ENCODE data around the gene GABRR2. TPM values are rescaled to one million over a fixed set of nuclear protein-coding genes. Genes with fewer than 3 reads are reported as not detected.

Gene GABRR2
- total and polyA plus RNA-seq, 2 of the 4 experiments (the other 2 are of a cell fraction), result 0.26 TPM; not detected in 1

DNA sequence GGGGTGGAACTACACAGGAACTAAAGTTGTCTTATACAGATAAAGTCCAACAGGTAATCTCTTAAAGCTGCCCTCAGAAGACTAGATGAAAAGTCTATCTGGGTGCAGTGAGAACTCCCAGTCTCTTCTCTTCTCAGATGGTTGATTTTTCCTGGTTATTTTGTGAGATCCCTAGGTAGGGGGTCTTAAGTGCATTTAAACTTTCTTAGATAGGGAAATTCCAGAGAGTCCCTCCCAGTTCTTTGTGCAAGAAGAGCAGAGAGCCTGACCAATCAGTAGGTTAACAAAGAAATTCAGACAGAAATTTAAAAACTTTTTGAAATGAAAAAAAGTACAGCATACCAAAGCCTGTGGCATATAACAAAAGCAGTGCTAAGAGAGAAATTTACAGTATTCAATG lies 2.0 kb upstream of the GABRR2 start:
- TF ChIP-seq CEBPB (IDR thresholded peaks at IDR 0.05; ENCODE audit: low read depth, low read length) (no peak), MAZ (IDR thresholded peaks at IDR 0.05; ENCODE audit: borderline replicate concordance, low read depth, low read length) (no peak), MAFK (IDR thresholded peaks at IDR 0.05; ENCODE audit: low read depth, low read length) (no peak), BHLHE40 (IDR thresholded peaks at IDR 0.05; ENCODE audit: low read depth, low read length) (no peak), NFE2L2 (IDR thresholded peaks at IDR 0.05; ENCODE audit: low read depth, low read length) (no peak), CHD1 (IDR thresholded peaks at IDR 0.05; ENCODE audit: low read depth, low read length) (no peak), USF2 (IDR thresholded peaks at IDR 0.05; ENCODE audit: low read depth, low read length) (no peak), MXI1 (IDR thresholded peaks at IDR 0.05; ENCODE audit: borderline replicate concordance, low read depth, low read length) (no peak), RFX5 (IDR thresholded peaks at IDR 0.05; ENCODE audit: low read depth, low read length) (no peak), POLR2A (IDR thresholded peaks at IDR 0.05; ENCODE audit: low read depth, low read length) (no peak)
- Histone ChIP-seq H2AK9ac (replicated peaks; ENCODE audit: low read depth, low read length, poor library complexity) (no peak overlapping the region), H3K14ac (replicated peaks; ENCODE audit: low read depth, low read length) (no peak overlapping the region), H3K9ac (ENCODE audit: low read depth, low read length) (no peak overlapping the region), H3K4me3 (ENCODE audit: insufficient read depth, low read depth, low read length) (no peak overlapping the region), H3K27ac (ENCODE audit: insufficient read depth, low read length) (no peak overlapping the region), H3K36me3 (ENCODE audit: control insufficient read depth, insufficient read depth, low read length) (peaks cover 7% of the 10 kb centered on the region), H4K20me1 (ENCODE audit: insufficient read depth, low read length) (peaks cover 9% of the 10 kb centered on the region; the same call in 1 of the 2 replicates), H3K4me1 (ENCODE audit: control insufficient read depth, insufficient read depth, low read length) (peaks cover 4% of the 10 kb centered on the region; the same call in 1 of the 2 replicates), H3K9me3 (ENCODE audit: control insufficient read depth, insufficient read depth, low read length) (no peaks in the 10 kb centered on the region), H2BK15ac (ENCODE audit: low read depth, low read length) (no peak overlapping the region), H3K23ac (ENCODE audit: low read depth, low read length) (no peak overlapping the region), H2BK5ac (ENCODE audit: low read depth, low read length, poor library complexity, severe bottlenecking) (no peak overlapping the region), H2BK120ac (ENCODE audit: low read depth, low read length) (no peak overlapping the region), H3K27me3 (ENCODE audit: control insufficient read depth, insufficient read depth, low read length) (no peaks in the 10 kb centered on the region), H2BK20ac (ENCODE audit: low read depth, low read length) (no peak overlapping the region), H3K18ac (ENCODE audit: low read depth, low read length) (no peak overlapping the region), H3K4me2 (ENCODE audit: low read depth, low read length) (no peak overlapping the region), H3K4ac (ENCODE audit: low read depth, low read length) (no peak overlapping the region), H2AFZ (replicated peaks; ENCODE audit: low read length, poor library complexity) (no peak overlapping the region), H4K5ac (ENCODE audit: low read depth, low read length) (no peak overlapping the region), H4K91ac (ENCODE audit: insufficient read depth, low read depth, low read length) (no peak overlapping the region), H3K79me1 (ENCODE audit: low read depth in 1 of 2, low read length in 2 of 2) (no peaks in the 10 kb centered on the region), H3K9me1 (ENCODE audit: insufficient read depth, low read length) (peaks cover 3% of the 10 kb centered on the region; the same call in 1 of the 2 replicates), H4K8ac (ENCODE audit: low read depth in 2 of 2, low read length in 2 of 2) (no peak overlapping the region), H3K56ac (ENCODE audit: extremely low read depth, insufficient read depth, low read length) (no peak overlapping the region), H2AK5ac (ENCODE audit: low read depth, low read length) (no peak overlapping the region)
- CTCF ChIA-PET, result interaction anchor here (0.6 kb wide), 2 partner anchors 14 to 183 kb away, joined by 3 to 5 read pairs; no protein-coding TSS in a partner anchor
- intact Hi-C loops (cut with micrococcal nuclease) (no loop called here), in situ Hi-C loops (cut with MboI; ENCODE audit: low sequenced_read_pairs) (no loop called here), dilution Hi-C loops (cut with HindIII; ENCODE audit: low sequenced_read_pairs, unreplicated experiment) (no loop called here)
- ATAC-seq (ENCODE audit: low read depth) (no peak), DNase-seq (no peak)
- no TSS peak for BruUV-seq (replicated peaks)
- POLR2A ChIA-PET (ENCODE audit: unreplicated experiment), result no interaction called here

All from IMR-90 (cell line).